Pancreas (tissue), 10 donors: Measurements from ENCODE around the gene MMP3. TPM values are rescaled to one million over a fixed set of nuclear protein-coding genes. Genes with fewer than 3 reads are reported as not detected.

Source experiments
- ATAC-seq, 4 donors: fragments of 200-7000 bp; cut with Tn5 transposase; one replicate each; pipeline versions ENCODE4 v1.8.0 to v1.9.1; 2020; ENCODE audit warnings: mild to moderate bottlenecking in 4 of 4, moderate library complexity in 4 of 4
- DNase-seq, 6 donors: peaks; one replicate each; pipeline ENCODE4 v3.0.0-alpha.2; 2020
- FAIRE-seq: peaks from 2 replicates; lab custom pipeline; 2012; peaks lifted over from hg19 to GRCh38; lab: Jason Lieb, UNC
- H3K27ac ChIP-seq, 4 donors: fragments of 200-600 bp; sonication (generic); 1 replicate in 3 of 4; 2 replicates in 1 of 4; pipeline versions ENCODE4 v1.5.0 to v1.8.0; 2020
- H3K27me3 ChIP-seq, 4 donors: fragments of 200-600 bp; one replicate each; pipeline ENCODE4 v1.8.0; 2021
- H3K36me3 ChIP-seq, 3 donors: fragments of 200-600 bp; sonication (generic) in 1 of 3; one replicate each; pipeline versions ENCODE4 v1.5.0 to v1.8.0; 2020 to 2021
- H3K4me1 ChIP-seq, 3 donors: fragments of 200-600 bp; one replicate each; pipeline ENCODE4 v1.8.0; 2021
- H3K4me3 ChIP-seq, 4 donors: fragments of 200-600 bp; sonication (generic) in 2 of 4; one replicate each; pipeline versions ENCODE4 v1.5.0 to v1.8.0; 2020 to 2021
- H3K9me3 ChIP-seq, 4 donors: fragments of 200-600 bp; one replicate each; pipeline ENCODE4 v1.8.0; 2021
- CTCF ChIP-seq, 4 donors: fragments of 200-600 bp; sonication (generic) in 3 of 4; IDR thresholded peaks; one replicate each; pipeline versions ENCODE4 v1.5.0 to v1.8.0; 2021; ENCODE audit warnings: antibody characterized with exemption in 4 of 4
- WGBS, 2 donors: extraction: QIAGEN DNeasy Blood & Tissue Kit; methylation state at CpG; one replicate each; pipeline ENCODE4 v1.1.7; 2013; 5-methylcytosine and 5-hydroxymethylcytosine counted together
- intact Hi-C, 3 donors: fragments of 100-400 bp; cut with DNase I; formaldehyde crosslinking; loops; one replicate each; pipeline versions ENCODE4 v1.11.1 to v1.14.2; 2022
- polyA plus RNA-seq, 2 donors: library from polyadenylated mRNA; stranded (reverse); fragments of 200-250 nt; gene quantifications; one replicate each; pipeline ENCODE4 v1.2.3, GENCODE V29; 2013
- total RNA-seq, 6 donors: library from RNA; stranded (reverse); fragmentation: NEBNext Ultra II Directional in 4 of 6; extraction: Animal tissue kit (Norgen Biotek cat#: 25700) in 4 of 6; gene quantifications; one replicate each; pipeline versions ENCODE4 v1.2.1 to v1.2.4, GENCODE V29; 2021 to 2023
- donor health status: healthy with polysubstance abuse.
- donor health status: DM: no; HTN: no; CAD: no; lungs with moderate emphysema.
- donor health status: DM: no; HTN: no; CAD: no.
- donor health status: control.
- donor health status: control.
- donor health status: Bipolar disorder and iron deficiency.
- donor health status: DM: yes; HTN: yes; CAD: no.
- donor health status: DM: no; HTN: no; CAD: no.
- donor health status: DM: no; HTN: no; CAD: no.
- donor health status: DM: yes; HTN: yes; CAD: no.

MMP3 gene
- total RNA-seq: under 1 TPM in 1 of 6 donors, not detected in 5; 0.16 TPM
- polyA plus RNA-seq: under 1 TPM in 1 of 2 donors, not detected in 1; 0.05 TPM

- H3K27me3 ChIP-seq: no peaks in the 10 kb centered on the region
- DNase-seq: no peak
- H3K27ac ChIP-seq: no peak within 1 kb of the TSS
- no peaks in the 10 kb centered on the region for H3K9me3 ChIP-seq
- FAIRE-seq: no peak
- no peak for ATAC-seq
- H3K36me3 ChIP-seq: no peaks in the 10 kb centered on the region
- 61 to 87% methylated on average over 4 of the region's 4 CpGs for WGBS, 2 donors
- no peak within 1 kb of the TSS for H3K4me3 ChIP-seq
- H3K4me1 ChIP-seq: peaks cover 0 to 2% (median 0%) of the 10 kb centered on the region in 3 donors
- no peak for TF ChIP-seq CTCF (IDR thresholded peaks at IDR 0.05)
- intact Hi-C loops: no loop called here
Measured at GRCh38 chr11:102843489-102843888, at the start of gene MMP3. Gene MMP3 (minus strand): TSS chr11:102843609. CDS start chr11:102843546, 63 bp downstream.

- Histone ChIP-seq H3K9me3 (no peaks in the 10 kb centered on the region), H3K4me3 (no peak overlapping the region), H3K4me1 (no peaks in the 10 kb centered on the region), H3K27me3 (no peaks in the 10 kb centered on the region), H3K36me3 (no peaks in the 10 kb centered on the region), H3K27ac (no peak overlapping the region)
- no peak for TF ChIP-seq CTCF (IDR thresholded peaks at IDR 0.05)
- 91 to 100% methylated on average over 1 of the region's 1 CpG for WGBS, 2 donors
- intact Hi-C loops: no loop called here
- FAIRE-seq (no peak), DNase-seq (no peak), ATAC-seq (no peak)
Measured at GRCh38 chr11:102891736-102892135, 48.3 kb upstream of the MMP3 start.

- H3K36me3 ChIP-seq: no peaks in the 10 kb centered on the region
- no peaks in the 10 kb centered on the region for H3K4me1 ChIP-seq
- FAIRE-seq (no peak), ATAC-seq (no peak), DNase-seq (no peak)
- intact Hi-C loops: no loop called here
- H3K9me3 ChIP-seq: no peaks in the 10 kb centered on the region
- 63 to 80% methylated on average over 6 of the region's 6 CpGs for WGBS, 2 donors
- no peak overlapping the region for H3K27ac ChIP-seq
- TF ChIP-seq CTCF (IDR thresholded peaks at IDR 0.05): no peak
- no peaks in the 10 kb centered on the region for H3K27me3 ChIP-seq
- no peak overlapping the region for H3K4me3 ChIP-seq
Measured at GRCh38 chr11:102886999-102887398, 43.6 kb upstream of the MMP3 start.

DNA sequence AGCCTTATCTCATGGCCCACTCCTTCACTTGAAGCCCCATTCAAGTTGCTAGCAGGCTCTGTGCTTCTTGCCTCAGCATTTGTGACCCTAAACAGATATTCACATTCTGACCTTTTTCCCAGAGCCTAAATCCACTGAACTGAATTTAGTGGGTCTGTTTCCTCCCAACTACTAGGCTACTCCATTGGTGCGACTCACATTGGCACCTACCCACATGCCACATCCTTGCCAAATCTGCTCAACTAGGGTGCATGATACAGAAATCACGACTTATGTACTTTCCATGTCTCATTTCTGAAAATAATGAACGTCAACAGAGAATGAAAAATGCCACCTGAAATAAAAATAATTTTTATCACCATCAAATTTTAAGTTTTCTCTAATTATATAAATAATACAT lies 39.7 kb upstream of the MMP3 start:
- no peaks in the 10 kb centered on the region for H3K4me1 ChIP-seq
- DNase-seq (no peak), ATAC-seq (no peak), FAIRE-seq (no peak)
- intact Hi-C loops: no loop called here
- WGBS, 2 donors: 58 to 84% methylated on average over 3 of the region's 3 CpGs
- H3K27ac ChIP-seq: no peak overlapping the region
- no peaks in the 10 kb centered on the region for H3K9me3 ChIP-seq
- H3K4me3 ChIP-seq: no peak overlapping the region
- no peaks in the 10 kb centered on the region for H3K27me3 ChIP-seq
- TF ChIP-seq CTCF (IDR thresholded peaks at IDR 0.05): no peak
- H3K36me3 ChIP-seq: no peaks in the 10 kb centered on the region

DNA sequence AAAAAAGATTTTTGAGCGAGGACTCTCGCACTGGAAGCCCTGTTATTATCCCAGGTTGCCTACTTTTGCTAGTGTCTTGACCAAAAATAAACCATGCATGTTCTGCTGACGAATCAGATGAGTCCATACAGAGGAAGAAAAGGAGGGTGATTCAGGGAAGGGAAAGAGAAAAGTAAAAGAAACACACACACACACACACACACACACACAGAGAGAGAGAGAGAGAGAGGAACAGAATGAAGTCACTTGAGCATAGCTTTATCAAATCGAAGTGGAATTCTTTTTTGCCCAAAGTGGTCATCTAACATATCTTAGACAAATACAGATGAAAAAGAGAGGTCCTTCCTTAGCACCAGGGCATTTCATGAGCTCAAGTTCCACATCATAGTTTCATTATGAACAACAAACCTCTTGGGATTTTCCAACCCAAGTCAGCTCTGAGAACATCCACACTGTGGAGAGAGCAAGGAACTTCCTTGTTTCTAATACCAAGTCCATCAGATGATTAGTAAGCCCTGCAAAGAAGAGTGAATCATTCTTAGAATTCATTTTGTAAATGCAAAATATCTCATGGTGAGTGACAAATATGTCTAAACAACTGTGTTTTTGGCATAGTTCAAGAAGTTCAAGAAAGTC lies 39.1 kb upstream of the MMP3 start:
- peak in 2 of 4 donors; percentile 62 to 71 for ATAC-seq
- Histone ChIP-seq H3K4me3 (no peak overlapping the region), H3K36me3 (no peaks in the 10 kb centered on the region), H3K9me3 (no peaks in the 10 kb centered on the region), H3K27me3 (no peaks in the 10 kb centered on the region), H3K27ac (no peak overlapping the region), H3K4me1 (no peaks in the 10 kb centered on the region)
- no peak for FAIRE-seq
- intact Hi-C loops: no loop called here
- TF ChIP-seq CTCF (IDR thresholded peaks at IDR 0.05): no peak
- DNase-seq: no peak
- WGBS, 2 donors: 66 to 73% methylated on average over 4 of the region's 4 CpGs
